GM19193 (cell line): ENCODE measurements around the gene PPP1R2C.

Experiments used
- POLR2A ChIP-seq: IDR thresholded peaks from 4 replicates; pipeline ENCODE4 v1.6.1; 2011; ENCODE audit not compliant: insufficient read depth, insufficient read length; ENCODE audit errors: extremely low read depth

Gene PPP1R2C

GRCh38 chrX:42755815-42756214 lies 22.1 kb downstream of the PPP1R2C start:
- no peak for TF ChIP-seq POLR2A

GRCh38 chrX:42754603-42755002 lies 23.4 kb downstream of the PPP1R2C start:
- no peak for TF ChIP-seq POLR2A

- no peak for TF ChIP-seq POLR2A
Measured at GRCh38 chrX:42754115-42754514, 23.8 kb downstream of the PPP1R2C start.

GRCh38 chrX:42752730-42753129 lies 25.2 kb downstream of the PPP1R2C start:
- no peak for TF ChIP-seq POLR2A

- TF ChIP-seq POLR2A, result no peak
Measured at GRCh38 chrX:42751573-42751972, 26.4 kb downstream of the PPP1R2C start.

GRCh38 chrX:42748067-42748850 lies 29.7 kb downstream of the PPP1R2C start:
- TF ChIP-seq POLR2A, result no peak

- no peak for TF ChIP-seq POLR2A
Measured at GRCh38 chrX:42746606-42747005, 31.4 kb downstream of the PPP1R2C start.

GRCh38 chrX:42740456-42740855 lies 37.5 kb downstream of the PPP1R2C start:
- TF ChIP-seq POLR2A, result no peak

- TF ChIP-seq POLR2A, result no peak
Measured at GRCh38 chrX:42739741-42740140, 38.2 kb downstream of the PPP1R2C start.

- TF ChIP-seq POLR2A, result no peak
Measured at GRCh38 chrX:42739258-42739657, 38.7 kb downstream of the PPP1R2C start.

- TF ChIP-seq POLR2A, result no peak
Measured at GRCh38 chrX:42738552-42738951, 39.4 kb downstream of the PPP1R2C start.

GRCh38 chrX:42735250-42735649 lies 42.7 kb downstream of the PPP1R2C start:
- TF ChIP-seq POLR2A, result no peak

GRCh38 chrX:42732506-42732905 lies 45.5 kb downstream of the PPP1R2C start:
- TF ChIP-seq POLR2A, result no peak
